ENCODE results near the gene CTNNBL1.

The CTNNBL1 gene

GRCh38 chr20:37749218-37749617, 55.4 kb downstream of the CTNNBL1 start:
- H3K4me3 ChIP-seq (ENCODE audit: low read depth, low read length) = no peak overlapping the region
- no peak for DNase-seq (ENCODE audit: low read depth)
- TF ChIP-seq POLR2A (IDR thresholded peaks at IDR 0.05; ENCODE audit: extremely low read depth, insufficient read length) = no peak
- TF ChIP-seq, protein P1, sequence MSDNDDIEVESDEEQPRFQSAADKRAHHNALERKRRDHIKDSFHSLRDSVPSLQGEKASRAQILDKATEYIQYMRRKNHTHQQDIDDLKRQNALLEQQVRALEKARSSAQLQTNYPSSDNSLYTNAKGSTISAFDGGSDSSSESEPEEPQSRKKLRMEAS (IDR thresholded peaks at IDR 0.05; ENCODE audit: low read depth, low read length) = no peak
- TF ChIP-seq MYC (IDR thresholded peaks at IDR 0.05; ENCODE audit: low read depth, low read length) = no peak
- TF ChIP-seq, protein P2, sequence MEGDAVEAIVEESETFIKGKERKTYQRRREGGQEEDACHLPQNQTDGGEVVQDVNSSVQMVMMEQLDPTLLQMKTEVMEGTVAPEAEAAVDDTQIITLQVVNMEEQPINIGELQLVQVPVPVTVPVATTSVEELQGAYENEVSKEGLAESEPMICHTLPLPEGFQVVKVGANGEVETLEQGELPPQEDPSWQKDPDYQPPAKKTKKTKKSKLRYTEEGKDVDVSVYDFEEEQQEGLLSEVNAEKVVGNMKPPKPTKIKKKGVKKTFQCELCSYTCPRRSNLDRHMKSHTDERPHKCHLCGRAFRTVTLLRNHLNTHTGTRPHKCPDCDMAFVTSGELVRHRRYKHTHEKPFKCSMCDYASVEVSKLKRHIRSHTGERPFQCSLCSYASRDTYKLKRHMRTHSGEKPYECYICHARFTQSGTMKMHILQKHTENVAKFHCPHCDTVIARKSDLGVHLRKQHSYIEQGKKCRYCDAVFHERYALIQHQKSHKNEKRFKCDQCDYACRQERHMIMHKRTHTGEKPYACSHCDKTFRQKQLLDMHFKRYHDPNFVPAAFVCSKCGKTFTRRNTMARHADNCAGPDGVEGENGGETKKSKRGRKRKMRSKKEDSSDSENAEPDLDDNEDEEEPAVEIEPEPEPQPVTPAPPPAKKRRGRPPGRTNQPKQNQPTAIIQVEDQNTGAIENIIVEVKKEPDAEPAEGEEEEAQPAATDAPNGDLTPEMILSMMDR (IDR thresholded peaks at IDR 0.05; ENCODE audit: low read depth, low read length) = no peak

DNA sequence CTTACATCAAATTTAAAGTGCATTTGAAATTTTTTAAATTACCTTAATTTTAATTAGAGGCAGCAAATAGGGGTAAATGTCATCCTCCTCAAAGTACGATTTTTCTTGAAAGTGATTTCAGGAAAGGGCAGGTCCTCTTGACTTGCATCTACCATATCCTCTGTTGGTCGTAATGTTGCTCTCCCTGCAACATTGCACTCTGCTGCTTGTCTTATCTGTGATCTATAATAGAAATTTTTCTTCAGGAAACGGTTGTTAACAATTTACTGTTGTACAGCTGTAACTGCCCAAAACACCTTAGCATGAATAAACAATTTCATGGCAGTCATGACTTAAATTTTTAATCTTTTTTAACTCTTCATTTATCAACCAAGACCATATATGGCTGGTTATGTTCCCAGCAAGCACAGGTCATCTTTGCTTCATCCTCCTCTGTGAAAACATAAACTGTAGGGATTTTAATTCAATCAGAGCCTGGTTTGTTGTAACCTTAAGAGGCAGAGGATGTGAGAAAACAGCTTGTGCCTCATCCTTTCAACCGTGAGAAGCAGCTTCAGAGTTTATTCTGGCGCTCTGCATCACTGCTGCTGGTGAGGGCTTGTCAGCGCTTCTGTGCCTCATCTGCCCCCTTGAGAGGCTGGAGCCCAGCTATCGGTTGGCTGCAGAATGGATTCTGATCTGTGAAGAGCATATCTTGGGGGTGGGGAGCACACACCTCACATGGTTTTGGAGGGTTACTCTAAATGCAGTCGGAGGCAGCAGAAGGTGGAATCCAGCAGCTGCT, 56.0 kb downstream of the CTNNBL1 start:
- no peak for DNase-seq (ENCODE audit: low read depth)
- TF ChIP-seq, protein P1 (IDR thresholded peaks at IDR 0.05; ENCODE audit: low read depth, low read length) = no peak
- TF ChIP-seq MYC (IDR thresholded peaks at IDR 0.05; ENCODE audit: low read depth, low read length) (no peak), POLR2A (IDR thresholded peaks at IDR 0.05; ENCODE audit: extremely low read depth, insufficient read length) (no peak)
- TF ChIP-seq, protein P2 (IDR thresholded peaks at IDR 0.05; ENCODE audit: low read depth, low read length) = no peak
- H3K4me3 ChIP-seq (ENCODE audit: low read depth, low read length) = no peak overlapping the region

- DNase-seq (ENCODE audit: low read depth) = peak; percentile 27
- TF ChIP-seq, protein P1 (IDR thresholded peaks at IDR 0.05; ENCODE audit: low read depth, low read length) = peak; percentile 41; the same call in 1 of the 2 replicates
- TF ChIP-seq, protein P2 (IDR thresholded peaks at IDR 0.05; ENCODE audit: low read depth, low read length) = no peak
- no peak overlapping the region for H3K4me3 ChIP-seq (ENCODE audit: low read depth, low read length)
Measured at GRCh38 chr20:37755665-37756064, 61.8 kb downstream of the CTNNBL1 start.

- TF ChIP-seq, protein P2 (IDR thresholded peaks at IDR 0.05; ENCODE audit: low read depth, low read length) = no peak
- TF ChIP-seq, protein P1 (IDR thresholded peaks at IDR 0.05; ENCODE audit: low read depth, low read length) = no peak
- TF ChIP-seq MYC (IDR thresholded peaks at IDR 0.05; ENCODE audit: low read depth, low read length) (no peak), POLR2A (IDR thresholded peaks at IDR 0.05; ENCODE audit: extremely low read depth, insufficient read length) (no peak)
- no peak overlapping the region for H3K4me3 ChIP-seq (ENCODE audit: low read depth, low read length)
- DNase-seq (ENCODE audit: low read depth) = no peak
Measured at GRCh38 chr20:37756234-37756633, 62.4 kb downstream of the CTNNBL1 start.

DNA sequence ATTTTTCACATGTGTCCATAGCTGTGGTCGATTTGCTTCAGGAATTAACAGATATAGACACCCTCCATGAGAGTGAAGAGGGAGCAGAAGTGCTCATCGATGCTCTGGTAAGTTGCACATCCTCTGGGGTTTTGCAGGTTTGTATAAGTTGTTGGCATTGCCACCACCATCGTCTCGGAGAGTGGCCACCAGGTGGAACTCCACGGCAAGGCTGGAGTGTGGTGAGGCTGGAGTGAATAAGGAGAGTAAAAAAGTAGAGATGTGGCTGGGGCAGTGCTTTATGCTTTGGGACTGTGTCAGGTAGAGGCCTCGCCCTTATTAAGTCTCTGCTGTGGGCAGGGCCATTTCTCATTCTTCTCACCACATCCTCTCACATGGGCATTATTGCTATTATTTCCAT, 63.7 kb downstream of the CTNNBL1 start:
- TF ChIP-seq, protein P2 (IDR thresholded peaks at IDR 0.05; ENCODE audit: low read depth, low read length) = no peak
- TF ChIP-seq, protein P1 (IDR thresholded peaks at IDR 0.05; ENCODE audit: low read depth, low read length) = no peak
- no peak for TF ChIP-seq MYC (IDR thresholded peaks at IDR 0.05; ENCODE audit: low read depth, low read length)
- TF ChIP-seq POLR2A (IDR thresholded peaks at IDR 0.05; ENCODE audit: extremely low read depth, insufficient read length) = no peak
- peak; percentile 3 for DNase-seq (ENCODE audit: low read depth)
- no peak overlapping the region for H3K4me3 ChIP-seq (ENCODE audit: low read depth, low read length)

Data from NB4 (cell line).